GM12892 (cell line): ENCODE results near the gene SPATA16.

Experiments used
- POLR2A ChIP-seq: IDR thresholded peaks from 2 replicates; pipeline ENCODE4 v1.6.1; 2011; ENCODE audit warnings: low read depth, low read length, control low read depth
- TAF1 ChIP-seq: IDR thresholded peaks from 2 replicates; pipeline ENCODE4 v1.6.1; 2011; ENCODE audit warnings: low read depth, mild to moderate bottlenecking, control low read depth, low read length, borderline replicate concordance

DNA sequence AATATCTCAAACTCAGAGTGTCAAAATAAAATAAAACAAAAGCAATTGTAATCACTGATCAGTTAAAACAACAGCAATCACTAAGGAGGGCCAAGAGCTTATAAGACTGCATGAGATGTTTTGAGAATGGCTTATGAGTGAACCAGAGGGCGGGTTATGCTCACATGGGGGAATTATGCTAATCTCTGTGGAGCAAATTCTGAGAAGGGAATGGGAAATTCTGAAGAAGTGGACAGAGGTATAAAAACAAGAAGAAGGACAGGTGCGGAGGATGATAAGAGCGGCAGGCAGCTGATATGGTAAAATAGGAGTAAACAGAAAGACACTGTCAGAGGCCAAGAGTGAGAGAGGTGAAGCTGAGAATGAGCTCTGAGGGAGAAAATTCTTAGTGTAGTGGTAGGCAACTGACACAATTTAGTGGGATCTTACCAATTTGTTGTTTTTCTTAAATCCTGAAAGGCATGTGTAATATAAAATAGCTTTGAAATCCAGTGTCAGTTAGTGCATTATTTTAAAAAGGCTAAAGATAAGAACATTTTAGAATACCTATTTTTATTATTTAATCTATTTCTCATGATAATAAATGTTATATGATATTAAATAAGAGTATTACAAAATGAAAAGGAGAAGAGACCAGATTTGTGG is 133.8 kb downstream of the SPATA16 start:
- no peak for TF ChIP-seq TAF1
- TF ChIP-seq POLR2A: no peak
